Spleen (tissue), 7 donors: ENCODE data around the gene CHD2.

Experiments
- POLR2A ChIP-seq, 3 donors: fragments of 450-650 bp; IDR thresholded peaks; one replicate each; pipeline ENCODE4 v1.5.1; 2017; ENCODE audit warnings: antibody characterized with exemption in 3 of 3, mild to moderate bottlenecking in 1 of 3
- TF ChIP-seq, protein P1 (sequence below), 11 experiments: fragments of 200-600 bp in 7 of 11; fragments of 450-650 bp in 4 of 11; sonication (generic) in 4 of 11; IDR thresholded peaks in 8 of 11; conservative IDR thresholded peaks in 3 of 11; 1 replicate in 7 of 11; 2 replicates in 4 of 11; pipeline versions ENCODE4 v1.4.0 to v1.8.0; 2016 to 2021; ENCODE audit warnings: antibody characterized with exemption in 11 of 11, inconsistent platforms in 4 of 11, mild to moderate bottlenecking in 1 of 11
- donor health status: DM: no; HTN: no; CAD: no; lungs with moderate emphysema.
- donor health status: DM: no; HTN: no; CAD: no.
- donor health status: DM: no; HTN: no; CAD: no.

DNA sequence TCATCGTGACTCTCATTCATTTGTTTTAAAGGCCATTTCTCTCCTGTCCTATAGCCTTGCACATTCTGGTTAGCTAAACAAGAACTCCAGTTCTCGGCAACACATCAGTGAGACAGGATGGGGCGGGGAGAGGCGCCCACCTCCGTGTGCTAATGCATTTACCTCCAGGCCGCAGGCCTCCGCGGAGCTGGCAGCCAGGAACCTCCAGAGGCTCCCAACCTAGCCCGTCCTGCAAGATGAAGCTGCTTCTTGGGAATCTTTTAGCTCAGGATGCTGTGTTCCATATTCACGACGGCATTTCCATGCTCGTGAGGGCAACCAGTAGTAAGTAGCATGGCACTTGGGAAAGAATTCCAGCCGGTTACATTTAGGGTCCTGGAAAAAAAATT lies 141.0 kb downstream of the CHD2 start:
- TF ChIP-seq, protein P1, sequence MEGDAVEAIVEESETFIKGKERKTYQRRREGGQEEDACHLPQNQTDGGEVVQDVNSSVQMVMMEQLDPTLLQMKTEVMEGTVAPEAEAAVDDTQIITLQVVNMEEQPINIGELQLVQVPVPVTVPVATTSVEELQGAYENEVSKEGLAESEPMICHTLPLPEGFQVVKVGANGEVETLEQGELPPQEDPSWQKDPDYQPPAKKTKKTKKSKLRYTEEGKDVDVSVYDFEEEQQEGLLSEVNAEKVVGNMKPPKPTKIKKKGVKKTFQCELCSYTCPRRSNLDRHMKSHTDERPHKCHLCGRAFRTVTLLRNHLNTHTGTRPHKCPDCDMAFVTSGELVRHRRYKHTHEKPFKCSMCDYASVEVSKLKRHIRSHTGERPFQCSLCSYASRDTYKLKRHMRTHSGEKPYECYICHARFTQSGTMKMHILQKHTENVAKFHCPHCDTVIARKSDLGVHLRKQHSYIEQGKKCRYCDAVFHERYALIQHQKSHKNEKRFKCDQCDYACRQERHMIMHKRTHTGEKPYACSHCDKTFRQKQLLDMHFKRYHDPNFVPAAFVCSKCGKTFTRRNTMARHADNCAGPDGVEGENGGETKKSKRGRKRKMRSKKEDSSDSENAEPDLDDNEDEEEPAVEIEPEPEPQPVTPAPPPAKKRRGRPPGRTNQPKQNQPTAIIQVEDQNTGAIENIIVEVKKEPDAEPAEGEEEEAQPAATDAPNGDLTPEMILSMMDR (IDR thresholded peaks at IDR 0.05 in 8 of 11, conservative IDR thresholded peaks at IDR 0.05 in 3 of 11) = no peak
- TF ChIP-seq POLR2A (IDR thresholded peaks at IDR 0.05) = no peak
